Right cardiac atrium (tissue), 5 donors: Measurements from ENCODE around the gene UBL3. TPM values are rescaled to one million over a fixed set of nuclear protein-coding genes. Genes with fewer than 3 reads are reported as not detected.

ENCODE experiments used
- ATAC-seq, 2 donors: fragments of 200-7000 bp; cut with Tn5 transposase; one replicate each; pipeline versions ENCODE4 v1.8.0 to v1.9.1; 2020; ENCODE audit warnings: moderate library complexity in 2 of 2, mild to moderate bottlenecking in 1 of 2
- DNase-seq, 3 donors: peaks; one replicate each; pipeline ENCODE4 v3.0.0-alpha.2; 2020
- H3K27ac ChIP-seq: one replicate; pipeline ENCODE4 v1.5.1; 2013; ENCODE audit warnings: mild to moderate bottlenecking, low read length, control low read depth, moderate library complexity
- H3K27me3 ChIP-seq: one replicate; pipeline ENCODE4 v1.6.1; 2013; ENCODE audit not compliant: control insufficient read depth, insufficient read depth
- H3K4me1 ChIP-seq: one replicate; pipeline ENCODE4 v1.6.1; 2013; ENCODE audit warnings: low read length; ENCODE audit not compliant: control insufficient read depth, insufficient read depth
- H3K4me3 ChIP-seq: one replicate; pipeline ENCODE4 v1.5.1; 2013; ENCODE audit warnings: low read length, control low read depth
- H3K9me3 ChIP-seq: one replicate; pipeline ENCODE4 v1.6.1; 2013; ENCODE audit warnings: low read length; ENCODE audit not compliant: control insufficient read depth
- WGBS: extraction: QIAGEN DNeasy Blood & Tissue Kit; methylation state at CpG from one replicate; pipeline ENCODE4 v1.1.7; 2013; 5-methylcytosine and 5-hydroxymethylcytosine counted together
- intact Hi-C, 4 donors: fragments of 100-400 bp; cut with DNase I; formaldehyde crosslinking; loops; one replicate each; pipeline versions ENCODE4 v1.11.0 to v1.14.0; 2022 to 2023
- polyA plus RNA-seq: library from polyadenylated mRNA; stranded (reverse); fragments of 200-250 nt; gene quantifications from one replicate; pipeline ENCODE4 v1.2.3, GENCODE V29; 2013
- total RNA-seq, 4 donors: library from RNA; stranded (reverse); fragmentation: NEBNext Ultra II Directional; extraction: Animal tissue kit (Norgen Biotek cat#: 25700); gene quantifications; one replicate each; pipeline ENCODE4 v1.2.1, GENCODE V29; 2021
- donor health status: healthy with polysubstance abuse.
- donor health status: DM: no; HTN: yes; CAD: no.
- donor health status: DM: no; HTN: no; CAD: no.
- donor health status: DM: no; HTN: yes; CAD: no; lungs with severe emphysema.
- donor health status: DM: yes; HTN: yes; CAD: no.

The UBL3 gene
- total and polyA plus RNA-seq, 5 donors = 15.8 to 25.8 (median 24.6) TPM

- no peaks in the 10 kb centered on the region for H3K9me3 ChIP-seq
- no peak for DNase-seq
- no peak for ATAC-seq
- no peaks in the 10 kb centered on the region for H3K4me1 ChIP-seq
- WGBS = 85% methylated on average over 5 of the region's 5 CpGs
- intact Hi-C loops = loop anchor here in 1 of 4 donors (10.0 kb wide), 1 partner anchor 53 kb away; no protein-coding TSS in a partner anchor
- no peaks in the 10 kb centered on the region for H3K27me3 ChIP-seq
- no peak overlapping the region for H3K27ac ChIP-seq
- H3K4me3 ChIP-seq = no peak overlapping the region
These were observed 58.2 kb downstream of the UBL3 start for GRCh38 chr13:29791997-29792780.

- no peak overlapping the region for H3K27ac ChIP-seq
- no peaks in the 10 kb centered on the region for H3K4me1 ChIP-seq
- H3K27me3 ChIP-seq = no peaks in the 10 kb centered on the region
- no peak for ATAC-seq
- no peak for DNase-seq
- no peak overlapping the region for H3K4me3 ChIP-seq
- no peaks in the 10 kb centered on the region for H3K9me3 ChIP-seq
- 86% methylated on average over 1 of the region's 1 CpG for WGBS
- intact Hi-C loops = loop anchor here in 1 of 4 donors (10.0 kb wide), 1 partner anchor 53 kb away; no protein-coding TSS in a partner anchor
These were observed 58.9 kb downstream of the UBL3 start for GRCh38 chr13:29791508-29791907.

- Histone ChIP-seq H3K4me3 (no peak overlapping the region), H3K4me1 (no peaks in the 10 kb centered on the region), H3K27me3 (no peaks in the 10 kb centered on the region), H3K9me3 (no peaks in the 10 kb centered on the region), H3K27ac (no peak overlapping the region)
- intact Hi-C loops = no loop called here
- ATAC-seq (no peak), DNase-seq (no peak)
- 98% methylated on average over 1 of the region's 1 CpG for WGBS
These were observed 63.7 kb downstream of the UBL3 start for GRCh38 chr13:29786698-29787097.

- DNase-seq = no peak
- Histone ChIP-seq H3K4me1 (no peaks in the 10 kb centered on the region), H3K4me3 (no peak overlapping the region), H3K9me3 (no peaks in the 10 kb centered on the region), H3K27ac (no peak overlapping the region), H3K27me3 (no peaks in the 10 kb centered on the region)
- no peak for ATAC-seq
- intact Hi-C loops = no loop called here
These were observed 64.4 kb downstream of the UBL3 start for GRCh38 chr13:29785978-29786377.

- no peak overlapping the region for H3K27ac ChIP-seq
- ATAC-seq (peak in 1 of 2 donors; percentile 38), DNase-seq (no peak)
- no peak overlapping the region for H3K4me3 ChIP-seq
- H3K27me3 ChIP-seq = no peaks in the 10 kb centered on the region
- 99% methylated on average over 1 of the region's 1 CpG for WGBS
- H3K9me3 ChIP-seq = no peaks in the 10 kb centered on the region
- H3K4me1 ChIP-seq = no peaks in the 10 kb centered on the region
- intact Hi-C loops = no loop called here
These were observed 67.6 kb downstream of the UBL3 start for GRCh38 chr13:29782798-29783197.

GRCh38 chr13:29774830-29775229 is 75.6 kb downstream of the UBL3 start:
- Histone ChIP-seq H3K9me3 (no peaks in the 10 kb centered on the region), H3K4me3 (no peak overlapping the region), H3K27ac (no peak overlapping the region), H3K27me3 (no peaks in the 10 kb centered on the region), H3K4me1 (no peaks in the 10 kb centered on the region)
- intact Hi-C loops = loop anchor here in 3 of 4 donors (5.0 to 10.0 kb wide), 2 partner anchors 337 to 340 kb away; no protein-coding TSS in a partner anchor
- DNase-seq (no peak), ATAC-seq (no peak)
- WGBS = 89% methylated on average over 1 of the region's 1 CpG

- no peaks in the 10 kb centered on the region for H3K9me3 ChIP-seq
- H3K27me3 ChIP-seq = no peaks in the 10 kb centered on the region
- H3K4me3 ChIP-seq = no peak overlapping the region
- H3K4me1 ChIP-seq = no peaks in the 10 kb centered on the region
- intact Hi-C loops = loop anchor here in 3 of 4 donors (5.0 to 10.0 kb wide), 2 partner anchors 341 to 344 kb away; no protein-coding TSS in a partner anchor
- H3K27ac ChIP-seq = no peak overlapping the region
- ATAC-seq = no peak
- 59% methylated on average over 2 of the region's 2 CpGs for WGBS
- no peak for DNase-seq
These were observed 79.2 kb downstream of the UBL3 start for GRCh38 chr13:29771247-29771646.

GRCh38 chr13:29767006-29767405 is 83.4 kb downstream of the UBL3 start:
- intact Hi-C loops = loop anchor here in 1 of 4 donors (5.0 kb wide), 1 partner anchor 345 kb away; no protein-coding TSS in a partner anchor
- Histone ChIP-seq H3K27ac (no peak overlapping the region), H3K9me3 (no peaks in the 10 kb centered on the region), H3K27me3 (no peaks in the 10 kb centered on the region), H3K4me3 (no peak overlapping the region), H3K4me1 (no peaks in the 10 kb centered on the region)
- DNase-seq (no peak), ATAC-seq (no peak)
- WGBS = 63% methylated on average over 5 of the region's 5 CpGs

GRCh38 chr13:29763436-29764180 is 86.8 kb downstream of the UBL3 start:
- Histone ChIP-seq H3K27me3 (no peaks in the 10 kb centered on the region), H3K4me1 (no peaks in the 10 kb centered on the region), H3K9me3 (no peaks in the 10 kb centered on the region), H3K27ac (no peak overlapping the region), H3K4me3 (no peak overlapping the region)
- peak in 1 of 2 donors; percentile 36 for ATAC-seq
- 90% methylated on average over 2 of the region's 2 CpGs for WGBS
- intact Hi-C loops = no loop called here
- no peak for DNase-seq

GRCh38 chr13:29761815-29762214 is 88.6 kb downstream of the UBL3 start:
- intact Hi-C loops = no loop called here
- Histone ChIP-seq H3K27ac (no peak overlapping the region), H3K9me3 (no peaks in the 10 kb centered on the region), H3K4me3 (no peak overlapping the region), H3K27me3 (no peaks in the 10 kb centered on the region), H3K4me1 (no peaks in the 10 kb centered on the region)
- ATAC-seq (no peak), DNase-seq (no peak)
- WGBS = 71% methylated on average over 4 of the region's 4 CpGs

- no peaks in the 10 kb centered on the region for H3K9me3 ChIP-seq
- 65% methylated on average over 3 of the region's 3 CpGs for WGBS
- no peak overlapping the region for H3K27ac ChIP-seq
- no peak for ATAC-seq
- DNase-seq = no peak
- no peak overlapping the region for H3K4me3 ChIP-seq
- H3K4me1 ChIP-seq = no peaks in the 10 kb centered on the region
- intact Hi-C loops = no loop called here
- no peaks in the 10 kb centered on the region for H3K27me3 ChIP-seq
These were observed 89.3 kb downstream of the UBL3 start for GRCh38 chr13:29761160-29761559.
